Naive thymus-derived CD8-positive, alpha-beta T cell (primary cell): ENCODE results near the gene STK4. TPM values are rescaled to one million over a fixed set of nuclear protein-coding genes. Genes with fewer than 3 reads are reported as not detected.

Experiments
- ATAC-seq, 2 donors: fragments of 150-1000 bp; cut with Tn5 transposase in 1 of 2; sonication (Bioruptor Pico), chemical (Tn5 transposase) in 1 of 2; 1 replicate in 1 of 2; 2 replicates in 1 of 2; pipeline ENCODE4 v1.10.0; 2021; ENCODE audit warnings: mild to moderate bottlenecking in 2 of 2, moderate library complexity in 2 of 2
- POLR2A ChIA-PET: fragments of 350-600 bp; sonication (Branson Sonifier 250); formaldehyde crosslinking; loops from one replicate; lab custom pipeline; 2021; ENCODE audit warnings: antibody characterized with exemption; lab: Charles Lee
- DNase-seq, 10 donors: peaks; one replicate each; pipeline versions ENCODE4 v3.0.0 to v3.0.0-alpha.2; 2020 to 2022
- H3K27ac Mint-ChIP-seq, 10 donors: one replicate each; pipeline ENCODE4 v1.8.0; 2020 to 2022; ENCODE audit warnings: mild to moderate bottlenecking in 10 of 10, mixed read lengths in 10 of 10, moderate library complexity in 4 of 10, inconsistent platforms in 1 of 10
- H3K27me3 Mint-ChIP-seq, 5 donors: one replicate each; pipeline ENCODE4 v1.8.0; 2021 to 2022; ENCODE audit warnings: mixed read lengths in 5 of 5
- H3K36me3 Mint-ChIP-seq, 3 donors: one replicate each; pipeline ENCODE4 v1.8.0; 2020 to 2022; ENCODE audit warnings: mixed read lengths in 3 of 3, mild to moderate bottlenecking in 2 of 3, inconsistent platforms in 1 of 3
- H3K4me1 Mint-ChIP-seq, 4 donors: one replicate each; pipeline ENCODE4 v1.8.0; 2021 to 2022; ENCODE audit warnings: mixed read lengths in 4 of 4
- H3K4me3 Mint-ChIP-seq, 10 donors: one replicate each; pipeline ENCODE4 v1.8.0; 2020 to 2022; ENCODE audit warnings: mild to moderate bottlenecking in 10 of 10, mixed read lengths in 10 of 10, moderate library complexity in 6 of 10, inconsistent platforms in 1 of 10
- H3K9me3 Mint-ChIP-seq, 9 donors: one replicate each; pipeline ENCODE4 v1.8.0; 2020 to 2022; ENCODE audit warnings: mixed read lengths in 9 of 9, mild to moderate bottlenecking in 3 of 9, inconsistent platforms in 1 of 9, moderate library complexity in 1 of 9
- polyA plus RNA-seq, 3 donors: library from polyadenylated mRNA; unstranded; fragments of 300-500 nt; fragmentation: Illumina TruSeq; gene quantifications; one replicate each; pipeline ENCODE4 v1.2.3, GENCODE V29; 2021
- total RNA-seq, 8 experiments: library from RNA in 2 of 8; stranded (reverse) in 2 of 8; gene quantifications; one replicate each; pipeline ENCODE4 v1.2.3 and lab custom pipeline; 2021 to 2026

The STK4 gene
- total and polyA plus RNA-seq, 5 experiments from 2014 or later, result 178 to 354 (median 192) TPM

DNA sequence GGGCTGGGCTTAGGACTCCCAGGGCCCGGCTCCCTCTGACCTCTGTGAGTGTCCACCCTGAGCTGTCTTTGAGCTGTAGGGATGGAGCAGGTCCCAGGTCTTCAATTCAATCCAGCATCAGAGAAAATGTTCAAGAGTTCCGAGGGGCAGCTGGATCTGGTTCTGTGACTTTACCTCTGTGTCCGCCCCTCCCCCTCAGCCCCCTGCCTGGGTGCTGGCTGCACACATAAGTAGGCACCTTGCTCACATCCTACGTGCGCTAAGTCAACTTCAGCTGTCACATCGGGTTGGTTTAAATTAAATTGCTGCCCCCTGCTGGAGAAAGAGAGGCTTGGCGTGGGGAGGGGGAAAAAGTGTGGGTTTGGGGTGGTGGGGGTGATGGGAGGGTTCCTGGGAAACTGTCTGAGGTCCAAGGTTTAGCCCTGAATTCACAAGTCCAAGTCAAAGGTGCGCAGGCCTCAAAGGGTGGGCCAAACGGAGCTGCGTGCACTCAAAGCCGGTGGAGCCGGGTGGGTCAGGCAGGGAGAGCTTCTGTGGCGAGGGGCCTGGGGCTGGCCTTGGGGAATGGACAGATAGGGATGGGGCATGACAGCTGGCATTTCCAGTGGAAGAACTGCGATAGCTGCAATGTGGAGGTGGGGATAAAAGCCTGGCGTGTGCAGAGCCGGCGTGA lies 145.6 kb downstream of the STK4 start:
- POLR2A ChIA-PET, result no interaction called here
- H3K4me1 Mint-ChIP-seq, result peaks cover 3 to 8% (median 4%) of the 10 kb centered on the region in 4 donors
- no peak for DNase-seq
- peaks cover 0 to 18% (median 2%) of the 10 kb centered on the region in 5 donors for H3K27me3 Mint-ChIP-seq
- no peak for ATAC-seq
- no peaks in the 10 kb centered on the region for H3K9me3 Mint-ChIP-seq
- H3K36me3 Mint-ChIP-seq, result no peaks in the 10 kb centered on the region
- H3K27ac Mint-ChIP-seq, result no peak overlapping the region
- no peak overlapping the region for H3K4me3 Mint-ChIP-seq

- no peak overlapping the region for H3K27ac Mint-ChIP-seq
- H3K9me3 Mint-ChIP-seq, result no peaks in the 10 kb centered on the region
- ATAC-seq (no peak), DNase-seq (no peak)
- no peak overlapping the region for H3K4me3 Mint-ChIP-seq
- POLR2A ChIA-PET, result no interaction called here
- H3K27me3 Mint-ChIP-seq, result peaks cover 0 to 15% (median 4%) of the 10 kb centered on the region in 5 donors
- no peaks in the 10 kb centered on the region for H3K36me3 Mint-ChIP-seq
- peaks cover 3 to 8% (median 4%) of the 10 kb centered on the region in 4 donors for H3K4me1 Mint-ChIP-seq
These were observed 146.4 kb downstream of the STK4 start for GRCh38 chr20:45112754-45113153.

DNA sequence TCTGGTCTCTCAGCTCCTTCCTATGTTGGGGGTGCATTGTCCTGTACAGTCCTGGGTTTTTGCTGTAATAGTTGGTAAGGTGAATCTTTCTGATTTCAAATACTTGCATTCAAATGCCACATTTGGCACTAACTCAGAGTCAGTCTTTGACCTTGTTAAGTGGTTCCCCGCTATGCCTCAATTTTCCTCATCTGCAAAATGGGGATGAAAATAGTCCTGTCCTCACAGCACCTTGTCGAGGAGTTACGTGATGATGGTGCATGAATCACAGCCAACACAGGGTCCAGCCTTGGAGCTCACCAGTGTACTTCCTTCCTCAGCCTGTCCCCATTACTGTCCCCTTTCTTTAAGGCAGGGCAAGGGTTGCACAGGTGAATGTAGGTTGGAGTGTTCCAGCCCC lies 147.6 kb downstream of the STK4 start:
- H3K36me3 Mint-ChIP-seq, result no peaks in the 10 kb centered on the region
- peaks cover 0 to 16% (median 7%) of the 10 kb centered on the region in 5 donors for H3K27me3 Mint-ChIP-seq
- H3K9me3 Mint-ChIP-seq, result no peaks in the 10 kb centered on the region
- POLR2A ChIA-PET, result no interaction called here
- no peak overlapping the region for H3K27ac Mint-ChIP-seq
- H3K4me1 Mint-ChIP-seq, result peaks cover 3 to 8% (median 4%) of the 10 kb centered on the region in 4 donors
- no peak for DNase-seq
- H3K4me3 Mint-ChIP-seq, result no peak overlapping the region
- ATAC-seq, result no peak

GRCh38 chr20:45114465-45115385 lies 148.4 kb downstream of the STK4 start, which contains the start of gene WFDC5:
WFDC5 (minus strand) TSS chr20:45115174; CDS start chr20:45115083, 91 bp downstream.
- H3K4me1 Mint-ChIP-seq, result peaks cover 3 to 8% (median 4%) of the 10 kb centered on the region in 4 donors
- no peak within 1 kb of the TSS for H3K4me3 Mint-ChIP-seq
- peak within 1 kb of the TSS in 1 of 10 donors; percentile 20 for H3K27ac Mint-ChIP-seq
- DNase-seq (no peak), ATAC-seq (peak; percentile 69 to 92)
- peaks cover 0 to 15% (median 7%) of the 10 kb centered on the region in 5 donors for H3K27me3 Mint-ChIP-seq
- POLR2A ChIA-PET, result no interaction called here
- no peaks in the 10 kb centered on the region for H3K9me3 Mint-ChIP-seq
- H3K36me3 Mint-ChIP-seq, result no peaks in the 10 kb centered on the region

DNA sequence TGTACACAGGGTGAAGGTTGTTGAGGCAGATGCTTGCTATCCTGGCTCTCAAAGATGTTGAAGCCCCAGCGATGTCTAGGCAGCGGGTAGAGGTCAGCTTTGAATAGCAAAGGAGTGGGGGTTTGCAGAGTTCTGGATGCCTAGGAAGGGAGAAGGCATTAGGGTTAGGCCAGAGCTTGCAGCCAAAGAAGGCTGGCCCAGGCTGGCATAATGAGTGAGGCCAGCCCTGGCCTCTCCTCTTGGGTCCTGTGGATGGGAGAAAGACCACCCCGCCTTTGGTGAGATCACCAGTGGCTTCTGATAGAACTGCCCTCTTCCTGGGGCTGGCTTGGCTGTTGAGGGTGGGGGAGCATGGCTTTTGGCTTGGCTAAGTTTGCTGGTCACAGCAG lies 149.1 kb downstream of the STK4 start:
- POLR2A ChIA-PET, result no interaction called here
- Mint-ChIP-seq H3K27me3 (peaks cover 0 to 18% (median 10%) of the 10 kb centered on the region in 5 donors), H3K9me3 (no peaks in the 10 kb centered on the region), H3K36me3 (no peaks in the 10 kb centered on the region), H3K4me3 (no peak overlapping the region), H3K27ac (no peak overlapping the region), H3K4me1 (peaks cover 3 to 8% (median 4%) of the 10 kb centered on the region in 4 donors)
- DNase-seq, result no peak
- ATAC-seq, result no peak

GRCh38 chr20:45115829-45116228 lies 149.5 kb downstream of the STK4 start:
- H3K4me3 Mint-ChIP-seq, result no peak overlapping the region
- H3K9me3 Mint-ChIP-seq, result no peaks in the 10 kb centered on the region
- POLR2A ChIA-PET, result no interaction called here
- ATAC-seq (no peak), DNase-seq (no peak)
- H3K4me1 Mint-ChIP-seq, result peaks cover 3 to 8% (median 4%) of the 10 kb centered on the region in 4 donors
- peaks cover 0 to 17% (median 12%) of the 10 kb centered on the region in 5 donors for H3K27me3 Mint-ChIP-seq
- no peaks in the 10 kb centered on the region for H3K36me3 Mint-ChIP-seq
- H3K27ac Mint-ChIP-seq, result no peak overlapping the region

GRCh38 chr20:45117581-45117980 lies 151.3 kb downstream of the STK4 start:
- peaks cover 3 to 8% (median 4%) of the 10 kb centered on the region in 4 donors for H3K4me1 Mint-ChIP-seq
- no peaks in the 10 kb centered on the region for H3K36me3 Mint-ChIP-seq
- H3K27me3 Mint-ChIP-seq, result peaks cover 0 to 17% (median 16%) of the 10 kb centered on the region in 5 donors
- H3K27ac Mint-ChIP-seq, result no peak overlapping the region
- POLR2A ChIA-PET, result no interaction called here
- ATAC-seq, result no peak
- H3K4me3 Mint-ChIP-seq, result no peak overlapping the region
- no peak for DNase-seq
- H3K9me3 Mint-ChIP-seq, result no peaks in the 10 kb centered on the region

- POLR2A ChIA-PET, result no interaction called here
- no peaks in the 10 kb centered on the region for H3K36me3 Mint-ChIP-seq
- H3K27ac Mint-ChIP-seq, result no peak overlapping the region
- H3K4me1 Mint-ChIP-seq, result peaks cover 3 to 8% (median 4%) of the 10 kb centered on the region in 4 donors
- DNase-seq (no peak), ATAC-seq (no peak)
- H3K9me3 Mint-ChIP-seq, result no peaks in the 10 kb centered on the region
- H3K4me3 Mint-ChIP-seq, result no peak overlapping the region
- H3K27me3 Mint-ChIP-seq, result peaks cover 0 to 20% (median 16%) of the 10 kb centered on the region in 5 donors
These were observed 151.7 kb downstream of the STK4 start for GRCh38 chr20:45118028-45118427.

DNA sequence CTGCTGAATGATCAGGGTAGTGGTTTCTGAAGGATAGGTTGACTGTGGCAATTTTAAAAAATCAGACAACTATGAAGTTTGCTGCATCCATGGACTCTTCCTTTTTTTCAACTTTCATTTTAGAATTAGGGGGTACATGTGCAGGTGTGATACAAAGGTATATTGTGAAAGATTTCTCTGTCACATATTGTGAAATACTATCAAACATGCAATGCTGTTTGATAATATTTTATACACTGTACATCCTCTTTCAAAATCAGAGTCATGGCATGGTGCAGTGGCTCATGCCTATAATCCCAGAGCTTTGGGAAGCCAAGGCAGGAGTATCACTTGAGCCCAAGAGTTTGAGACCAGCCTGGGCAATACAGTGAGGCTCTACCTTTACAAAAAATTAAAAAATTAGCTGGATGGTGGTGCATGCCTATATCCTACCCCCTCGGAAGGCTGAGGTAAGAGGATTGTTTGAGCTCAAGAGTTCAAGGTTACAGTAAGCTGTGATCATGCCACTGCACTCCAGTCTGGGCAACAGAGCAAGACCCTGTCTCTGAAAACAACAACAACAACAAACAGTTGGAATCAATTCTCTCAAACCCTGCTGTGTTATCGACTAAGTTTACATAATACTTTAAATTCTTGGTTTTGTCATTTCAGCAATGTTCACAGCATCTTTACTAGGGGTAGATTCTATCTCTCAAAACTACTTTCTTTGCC lies 153.4 kb downstream of the STK4 start:
- no peak overlapping the region for H3K4me3 Mint-ChIP-seq
- POLR2A ChIA-PET, result no interaction called here
- no peak overlapping the region for H3K27ac Mint-ChIP-seq
- H3K4me1 Mint-ChIP-seq, result peaks cover under 1 to 6% (median 3%) of the 10 kb centered on the region in 4 donors
- peaks cover 6 to 25% (median 16%) of the 10 kb centered on the region in 5 donors for H3K27me3 Mint-ChIP-seq
- no peak for DNase-seq
- ATAC-seq, result no peak
- peaks cover 0 to 4% (median 0%) of the 10 kb centered on the region in 3 donors for H3K36me3 Mint-ChIP-seq
- H3K9me3 Mint-ChIP-seq, result peaks cover 0 to 8% (median 0%) of the 10 kb centered on the region in 9 donors

GRCh38 chr20:45121388-45121787 lies 155.1 kb downstream of the STK4 start:
- H3K4me1 Mint-ChIP-seq, result no peaks in the 10 kb centered on the region
- no peak for ATAC-seq
- H3K36me3 Mint-ChIP-seq, result peaks cover 0 to 4% (median 0%) of the 10 kb centered on the region in 3 donors
- DNase-seq, result no peak
- H3K9me3 Mint-ChIP-seq, result peaks cover 0 to 8% (median 0%) of the 10 kb centered on the region in 9 donors
- peaks cover 8 to 31% (median 19%) of the 10 kb centered on the region in 5 donors for H3K27me3 Mint-ChIP-seq
- H3K4me3 Mint-ChIP-seq, result no peak overlapping the region
- H3K27ac Mint-ChIP-seq, result no peak overlapping the region
- POLR2A ChIA-PET, result no interaction called here

- Mint-ChIP-seq H3K36me3 (peaks cover 0 to 4% (median 0%) of the 10 kb centered on the region in 3 donors), H3K27me3 (peaks cover 13 to 31% (median 24%) of the 10 kb centered on the region in 5 donors), H3K27ac (no peak within 1 kb of the TSS), H3K4me3 (no peak within 1 kb of the TSS), H3K4me1 (no peaks in the 10 kb centered on the region), H3K9me3 (peaks cover 0 to 8% (median 0%) of the 10 kb centered on the region in 9 donors)
- POLR2A ChIA-PET, result no interaction called here
- DNase-seq (no peak), ATAC-seq (no peak)
These were observed 158.1 kb downstream of the STK4 start, which contains the start of gene WFDC12 for GRCh38 chr20:45124365-45124764. WFDC12 (minus strand) TSS chr20:45124465; CDS start chr20:45124447, 18 bp downstream.

GRCh38 chr20:45128099-45128498 lies 161.8 kb downstream of the STK4 start:
- Mint-ChIP-seq H3K4me1 (no peaks in the 10 kb centered on the region), H3K36me3 (peaks cover 0 to 4% (median 0%) of the 10 kb centered on the region in 3 donors), H3K9me3 (peaks cover 0 to 8% (median 0%) of the 10 kb centered on the region in 9 donors), H3K27ac (no peak overlapping the region), H3K4me3 (no peak overlapping the region), H3K27me3 (peaks cover 15 to 55% (median 30%) of the 10 kb centered on the region in 5 donors)
- ATAC-seq (no peak), DNase-seq (no peak)
- POLR2A ChIA-PET, result no interaction called here
